ENCODE data around the gene DNASE1L1. TPM values are rescaled to one million over a fixed set of nuclear protein-coding genes. Genes with fewer than 3 reads are reported as not detected.

The DNASE1L1 gene
- total RNA-seq, 3 donors from 2014 or later, result 18.1 to 30.8 (median 25.6) TPM

- Histone ChIP-seq H3K4me1 (ENCODE audit: low read depth) (no peaks in the 10 kb centered on the region), H3K36me3 (ENCODE audit: low read depth) (no peaks in the 10 kb centered on the region), H3K9me3 (no peaks in the 10 kb centered on the region), H3K4me3 (no peak overlapping the region)
- TF ChIP-seq CTCF (IDR thresholded peaks at IDR 0.05), result no peak
- intact Hi-C loops (cut with DNase I, micrococcal nuclease), result no loop called here
- DNase-seq (no peak), ATAC-seq (no peak)
Measured at GRCh38 chrX:154357205-154357604, 51.8 kb downstream of the DNASE1L1 start.

GRCh38 chrX:154356596-154356995, 52.5 kb downstream of the DNASE1L1 start:
- no peak for ATAC-seq
- H3K9me3 ChIP-seq, result no peaks in the 10 kb centered on the region
- TF ChIP-seq CTCF (IDR thresholded peaks at IDR 0.05), result no peak
- H3K4me1 ChIP-seq (ENCODE audit: low read depth), result no peaks in the 10 kb centered on the region
- no peaks in the 10 kb centered on the region for H3K36me3 ChIP-seq (ENCODE audit: low read depth)
- no peak overlapping the region for H3K4me3 ChIP-seq
- intact Hi-C loops (cut with DNase I, micrococcal nuclease), result no loop called here
- no peak for DNase-seq

DNA sequence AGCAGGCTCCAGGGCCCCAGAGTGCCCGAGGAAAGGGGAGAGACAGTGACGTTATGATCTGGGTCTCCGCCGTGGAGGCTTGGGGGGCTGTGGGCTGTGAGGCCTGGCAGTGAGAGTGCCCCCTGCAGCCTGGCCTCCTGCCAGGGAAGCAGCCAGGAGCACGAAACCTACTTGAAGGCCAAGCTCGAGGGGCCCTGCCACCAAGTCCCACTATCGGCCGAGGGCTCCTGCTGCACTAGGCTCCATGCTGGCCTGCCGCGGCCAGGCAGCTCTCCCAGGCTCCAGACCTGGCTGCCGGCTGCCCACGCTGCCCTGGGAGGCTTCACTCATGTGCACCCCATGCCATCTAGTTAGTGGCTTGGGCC, 53.3 kb downstream of the DNASE1L1 start:
- intact Hi-C loops (cut with DNase I, micrococcal nuclease), result no loop called here

GRCh38 chrX:154355094-154355775, 53.8 kb downstream of the DNASE1L1 start:
- Histone ChIP-seq H3K9me3 (no peaks in the 10 kb centered on the region), H3K4me1 (ENCODE audit: low read depth) (peaks cover 4% of the 10 kb centered on the region), H3K36me3 (ENCODE audit: low read depth) (no peaks in the 10 kb centered on the region), H3K4me3 (no peak overlapping the region)
- intact Hi-C loops (cut with DNase I, micrococcal nuclease), result no loop called here
- ATAC-seq (no peak), DNase-seq (peak in 1 of 3 donors; percentile 43)
- TF ChIP-seq CTCF (IDR thresholded peaks at IDR 0.05), result no peak

More for the DNA sequence above, 53.3 kb downstream of the DNASE1L1 start:
- H3K9me3 ChIP-seq, result no peaks in the 10 kb centered on the region
- H3K4me1 ChIP-seq (ENCODE audit: low read depth), result no peaks in the 10 kb centered on the region
- TF ChIP-seq CTCF (IDR thresholded peaks at IDR 0.05), result no peak
- ATAC-seq, result no peak
- no peak overlapping the region for H3K4me3 ChIP-seq
- no peak for DNase-seq
- no peaks in the 10 kb centered on the region for H3K36me3 ChIP-seq (ENCODE audit: low read depth)

DNA sequence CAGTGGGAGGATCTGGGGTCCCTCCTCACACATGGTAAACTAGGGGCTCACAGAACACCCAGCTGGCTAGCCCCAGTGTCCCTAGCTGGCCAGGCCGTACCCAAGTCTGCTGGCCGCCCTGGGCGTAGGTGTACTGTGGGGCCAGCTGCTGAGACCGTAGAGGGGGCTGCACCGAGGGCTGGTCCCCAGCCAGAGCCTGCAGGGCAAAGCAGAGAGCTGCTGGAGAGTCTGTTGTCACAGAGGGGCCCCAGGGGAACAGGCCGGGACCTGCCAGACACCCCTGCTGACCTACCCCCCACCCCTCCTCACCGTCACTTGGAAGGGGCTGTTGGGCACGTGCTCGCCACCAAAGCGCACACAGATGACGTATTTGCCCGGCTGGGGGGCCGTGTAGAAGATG, 54.5 kb downstream of the DNASE1L1 start:
- no peak for TF ChIP-seq CTCF (IDR thresholded peaks at IDR 0.05)
- Histone ChIP-seq H3K4me3 (no peak overlapping the region), H3K4me1 (ENCODE audit: low read depth) (peaks cover 5% of the 10 kb centered on the region), H3K36me3 (ENCODE audit: low read depth) (no peaks in the 10 kb centered on the region), H3K9me3 (no peaks in the 10 kb centered on the region)
- intact Hi-C loops (cut with DNase I, micrococcal nuclease), result no loop called here
- DNase-seq (peak in 1 of 3 donors; percentile 41), ATAC-seq (no peak)

DNA sequence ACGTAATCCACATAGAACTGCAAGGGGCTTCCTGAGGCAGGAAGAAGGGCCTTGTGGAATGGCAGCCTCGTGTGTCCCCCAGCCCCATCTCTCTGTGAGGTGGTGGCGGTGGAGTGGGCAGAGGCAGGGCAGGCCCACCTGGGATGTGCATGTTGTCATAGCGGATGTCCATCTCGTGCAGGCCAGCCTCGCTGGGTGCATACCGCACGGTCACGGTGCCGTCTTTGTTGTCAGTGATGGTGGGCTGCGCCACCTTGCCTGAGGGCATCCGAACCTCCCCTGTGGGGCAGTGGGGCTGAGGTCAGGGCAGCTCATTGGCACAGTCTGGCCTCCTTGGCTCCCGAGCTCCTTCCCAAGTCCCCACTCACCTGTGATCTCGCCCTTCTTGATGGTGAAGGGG, 55.0 kb downstream of the DNASE1L1 start:
- DNase-seq (peak in 1 of 3 donors; percentile 46), ATAC-seq (no peak)
- Histone ChIP-seq H3K36me3 (ENCODE audit: low read depth) (no peaks in the 10 kb centered on the region), H3K9me3 (no peaks in the 10 kb centered on the region), H3K4me3 (no peak overlapping the region), H3K4me1 (ENCODE audit: low read depth) (peaks cover 5% of the 10 kb centered on the region)
- TF ChIP-seq CTCF (IDR thresholded peaks at IDR 0.05), result no peak
- intact Hi-C loops (cut with DNase I, micrococcal nuclease), result no loop called here
